AG08396 (cell line): ENCODE results near the gene ST3GAL2.

ENCODE experiments used
- DNase-seq: peaks from one replicate; pipeline ENCODE4 v3.0.0; 2012; ENCODE audit warnings: low spot score, mixed read lengths

Gene ST3GAL2

DNA sequence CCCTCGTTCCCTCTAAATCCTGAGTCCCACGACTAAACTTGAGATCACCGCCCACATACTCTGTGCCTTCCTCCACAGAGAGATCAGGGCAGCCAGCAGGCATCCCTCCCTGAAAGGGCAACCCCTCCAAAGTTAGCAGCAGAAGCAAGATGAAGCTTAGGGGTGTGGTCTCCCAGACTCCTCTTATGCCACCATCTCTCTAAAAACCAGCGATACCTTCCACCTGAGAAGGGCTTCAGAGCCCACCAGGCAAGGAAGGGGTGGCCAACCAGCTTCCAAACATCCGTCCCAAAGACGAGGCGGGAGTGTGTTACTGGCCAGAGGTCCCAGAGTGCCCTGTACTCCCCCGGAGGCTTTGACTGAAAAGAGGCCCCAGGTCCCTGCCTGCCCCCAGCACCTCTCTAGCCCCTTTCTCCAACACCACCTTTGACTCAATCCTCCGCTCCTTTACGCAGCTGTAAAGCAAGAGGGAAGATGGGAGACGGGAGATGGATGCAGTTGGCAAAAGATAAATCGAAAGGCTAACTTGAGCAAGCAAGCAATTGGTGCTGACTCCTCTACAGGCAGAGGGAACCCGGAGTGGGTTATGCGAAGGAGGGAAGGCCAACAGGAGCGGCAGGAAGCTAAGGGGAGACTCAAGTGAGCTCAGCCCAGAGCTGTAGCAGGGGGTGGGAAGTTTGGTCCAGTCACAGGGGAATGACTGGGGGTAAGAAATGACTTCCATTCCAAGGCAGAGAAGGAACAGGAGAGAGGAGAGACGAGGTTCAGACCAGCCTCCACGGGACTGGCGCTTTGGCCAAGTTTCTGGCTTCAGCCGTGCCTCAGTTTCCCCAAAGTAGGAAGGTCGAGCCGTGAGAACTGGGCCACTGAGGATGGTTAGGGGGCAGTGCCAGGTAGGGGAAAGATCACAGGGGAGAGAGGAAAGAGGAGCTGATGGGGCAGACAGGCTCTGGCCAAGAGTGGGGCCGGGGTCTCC is 1.0 kb downstream of the ST3GAL2 start:
- DNase-seq = peak; percentile 60

DNA sequence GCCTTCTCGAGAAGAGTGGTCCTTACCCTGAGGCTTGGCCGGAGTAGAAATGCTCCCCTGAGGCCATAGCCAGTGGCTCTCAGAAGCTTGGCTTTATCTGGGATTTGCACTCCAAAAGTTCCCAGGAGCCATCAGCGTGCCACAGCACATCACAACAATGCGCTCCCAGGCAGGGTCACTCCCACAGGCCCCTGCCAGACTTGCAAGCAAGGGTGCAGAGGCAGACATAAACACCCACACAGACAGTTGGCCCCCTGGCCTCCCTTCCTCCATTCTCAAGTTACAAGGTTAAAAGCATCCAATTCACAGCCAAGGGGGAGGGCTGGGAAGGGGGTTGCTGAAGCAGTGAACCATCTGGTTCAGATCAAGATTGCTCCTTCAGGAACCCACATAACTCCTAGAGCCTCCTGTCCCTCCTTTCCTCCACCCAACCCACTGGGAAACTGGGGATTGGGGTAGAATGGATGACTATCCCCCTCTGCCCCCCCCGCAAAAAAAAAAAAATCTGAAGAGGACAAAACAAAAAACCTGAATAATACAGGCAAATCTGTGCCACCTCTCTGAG is 1.8 kb downstream of the ST3GAL2 start:
- DNase-seq = peak; percentile 67

- no peak for DNase-seq
These were observed 4.2 kb downstream of the ST3GAL2 start for GRCh38 chr16:70434484-70435260.

- DNase-seq = no peak
These were observed 5.3 kb downstream of the ST3GAL2 start for GRCh38 chr16:70433458-70434103.

- DNase-seq = no peak
These were observed 6.0 kb downstream of the ST3GAL2 start for GRCh38 chr16:70432723-70433457.

- DNase-seq = no peak
These were observed 6.6 kb downstream of the ST3GAL2 start for GRCh38 chr16:70432356-70432722.

- no peak for DNase-seq
These were observed 8.0 kb downstream of the ST3GAL2 start for GRCh38 chr16:70430667-70431536.

DNA sequence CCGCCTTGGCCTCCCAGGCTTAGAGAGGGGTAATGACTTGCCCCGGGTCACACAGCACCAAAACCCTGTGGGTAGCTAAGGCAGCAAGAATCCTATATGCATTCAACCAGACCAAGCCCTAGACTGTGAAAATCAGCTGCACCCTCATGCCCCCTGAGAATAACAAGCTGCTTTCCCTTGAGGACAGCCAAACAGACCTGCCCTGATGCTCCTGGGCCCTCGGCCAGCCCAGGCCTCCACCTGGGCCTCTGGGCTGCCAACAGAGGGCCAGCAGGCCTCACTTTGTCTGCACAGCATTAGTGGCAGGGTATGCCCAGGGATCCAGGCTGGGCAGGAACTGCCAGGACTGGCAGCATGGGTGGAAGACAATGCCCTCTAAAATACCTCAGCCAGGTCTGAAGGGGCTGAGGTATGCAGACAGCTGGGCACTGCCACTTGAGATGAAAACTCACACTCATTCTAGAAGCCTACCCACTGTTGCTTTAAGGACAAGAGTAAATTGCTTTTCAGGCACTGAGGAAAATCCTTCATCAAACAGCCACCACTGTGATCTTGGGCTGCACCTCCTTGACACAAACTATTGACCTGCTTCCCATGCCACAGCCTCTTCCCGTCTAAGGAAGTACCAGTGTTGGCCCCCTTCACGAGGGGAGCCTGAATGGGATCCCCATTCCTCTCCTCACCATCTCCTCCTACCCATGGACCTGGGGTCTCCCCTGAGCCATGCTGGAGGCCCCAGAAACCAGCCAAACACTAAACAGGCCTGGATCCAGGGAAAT is 8.8 kb downstream of the ST3GAL2 start:
- DNase-seq = no peak

DNA sequence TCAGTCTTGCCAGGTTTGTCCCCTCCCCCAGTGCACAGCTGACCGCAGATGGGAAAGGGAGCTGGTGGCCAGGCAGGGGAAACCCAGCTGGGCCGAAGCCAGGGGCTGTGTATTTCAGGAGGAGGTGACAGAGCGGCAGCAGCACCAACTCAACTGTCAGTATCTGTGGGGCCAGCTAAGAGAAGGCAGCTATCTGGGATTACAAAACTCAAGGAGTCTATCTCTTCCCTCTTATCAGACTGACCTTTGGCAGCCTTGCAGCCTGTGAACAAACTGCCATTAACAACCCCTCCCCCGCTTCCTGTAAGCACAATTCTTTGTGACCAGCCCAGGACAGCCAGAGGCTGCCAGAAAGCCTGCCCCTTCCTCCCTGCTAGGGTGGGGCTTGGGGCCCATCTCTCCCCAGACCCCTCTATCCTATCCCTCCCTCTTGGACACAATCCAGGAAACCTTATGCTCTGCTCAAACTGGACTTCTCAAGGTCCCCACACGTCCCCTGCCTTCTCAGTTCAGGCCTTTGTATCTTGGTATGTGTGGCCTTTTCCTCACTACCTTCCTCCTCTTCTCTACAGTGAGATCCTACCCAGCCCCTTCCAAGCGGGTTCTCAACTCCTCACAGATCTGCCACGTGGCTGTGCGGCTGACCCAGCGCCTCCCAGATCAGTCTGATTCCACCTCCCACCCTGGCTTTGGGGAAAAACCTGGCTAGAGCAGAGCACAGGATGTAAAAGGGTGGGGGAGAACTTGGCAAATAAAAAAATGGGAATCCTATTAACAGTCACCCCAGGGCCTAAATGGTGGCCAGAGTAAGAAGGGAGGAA is 10.5 kb downstream of the ST3GAL2 start:
- peak; percentile 93 for DNase-seq

DNA sequence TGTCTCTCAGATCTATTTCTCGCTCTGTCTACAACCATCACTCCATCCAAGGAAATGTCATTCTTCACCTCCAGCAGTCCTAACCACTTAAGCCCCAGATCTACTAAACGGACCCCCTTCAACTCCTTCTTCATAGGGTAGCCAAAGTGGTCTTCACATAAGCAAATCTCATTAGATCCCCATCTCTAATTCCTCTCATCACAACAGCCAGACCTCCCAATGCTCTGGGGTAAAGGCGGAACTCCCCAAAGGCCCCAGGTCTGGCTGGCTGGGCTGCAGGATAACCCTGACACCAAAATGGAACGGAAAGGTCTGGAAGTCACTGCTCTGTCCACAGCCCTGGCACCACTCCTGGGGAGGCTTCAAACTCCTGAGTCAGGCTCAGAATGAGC is 11.1 kb downstream of the ST3GAL2 start:
- DNase-seq = no peak

DNA sequence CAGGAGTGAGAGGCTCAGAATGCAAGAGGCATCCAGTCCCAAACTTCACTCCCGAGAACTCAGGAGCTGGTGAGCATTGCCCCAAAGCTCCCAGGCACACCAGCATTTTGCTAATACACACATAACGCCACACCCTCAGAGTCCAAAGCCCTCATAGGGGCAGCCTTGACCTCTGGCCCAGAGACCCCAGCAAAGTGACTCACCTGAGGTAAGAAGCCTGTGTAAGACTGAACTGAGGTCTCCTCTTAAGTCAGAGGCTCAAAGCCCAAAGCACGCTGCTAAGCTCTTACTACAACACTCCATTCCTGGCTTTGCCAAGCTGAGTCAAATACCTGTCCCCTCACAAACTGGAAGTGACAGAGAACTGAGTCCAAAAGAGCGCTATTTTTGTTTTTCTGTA is 16.4 kb downstream of the ST3GAL2 start:
- DNase-seq = no peak

DNA sequence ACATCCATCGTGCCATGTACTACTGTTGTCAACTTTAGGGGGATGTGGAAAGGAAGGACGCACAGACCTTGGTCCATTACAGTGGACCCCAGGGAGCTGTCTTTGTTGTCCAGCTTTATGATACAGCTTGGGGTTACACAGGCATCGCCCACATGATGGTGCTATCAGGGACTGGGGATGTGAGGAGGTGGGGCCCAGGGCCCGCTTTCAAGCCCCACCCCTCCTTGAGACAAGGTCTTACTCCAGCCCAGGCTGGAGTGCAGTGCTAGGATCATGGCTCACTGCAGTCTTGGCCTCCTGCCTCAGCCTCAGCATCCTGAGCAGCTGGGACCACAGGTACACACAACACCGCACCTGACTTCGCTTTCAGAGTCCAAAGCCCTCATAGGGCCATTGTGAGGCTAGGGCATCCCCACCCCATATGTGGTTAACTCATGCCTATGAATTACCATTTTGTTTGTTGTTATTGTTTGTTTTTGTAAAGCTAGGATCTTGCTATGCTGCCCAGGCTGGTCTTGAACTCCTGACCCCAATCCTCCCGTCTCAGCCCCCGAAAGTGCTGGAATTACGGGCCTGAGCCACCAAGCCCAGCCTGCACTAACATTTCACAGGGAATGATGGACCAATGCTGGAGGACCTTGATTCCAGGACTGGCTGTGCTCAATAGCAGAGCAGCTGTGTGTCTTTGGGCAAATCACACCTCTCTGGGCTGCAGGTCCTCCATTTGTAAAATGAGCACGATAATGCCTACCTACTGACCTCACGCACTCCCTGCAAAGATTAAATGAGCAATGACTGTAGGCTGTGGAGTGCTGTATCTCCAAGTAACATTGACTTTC is 17.2 kb downstream of the ST3GAL2 start:
- no peak for DNase-seq

DNA sequence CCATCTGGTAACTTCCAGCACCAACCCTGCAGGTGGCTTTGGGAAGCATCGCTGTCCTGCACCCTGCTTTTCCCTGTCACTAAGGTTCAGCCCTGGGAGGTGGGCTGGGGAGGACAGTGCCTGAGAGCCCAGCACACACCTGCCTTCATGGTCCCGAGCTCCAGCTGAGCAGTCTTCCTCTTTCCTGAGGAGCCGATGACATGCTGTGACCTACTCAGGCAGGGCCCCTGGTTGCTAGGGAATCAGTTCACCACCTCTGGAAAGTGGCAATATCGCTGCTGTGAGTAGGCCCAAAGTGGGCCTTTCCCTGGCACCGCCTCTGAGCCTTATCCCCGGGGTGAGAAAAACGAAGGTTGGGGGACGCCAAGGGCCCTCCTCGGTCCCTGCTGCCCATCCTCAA is 17.9 kb downstream of the ST3GAL2 start:
- no peak for DNase-seq

- DNase-seq = no peak
These were observed 19.2 kb downstream of the ST3GAL2 start for GRCh38 chr16:70419384-70420327.

DNA sequence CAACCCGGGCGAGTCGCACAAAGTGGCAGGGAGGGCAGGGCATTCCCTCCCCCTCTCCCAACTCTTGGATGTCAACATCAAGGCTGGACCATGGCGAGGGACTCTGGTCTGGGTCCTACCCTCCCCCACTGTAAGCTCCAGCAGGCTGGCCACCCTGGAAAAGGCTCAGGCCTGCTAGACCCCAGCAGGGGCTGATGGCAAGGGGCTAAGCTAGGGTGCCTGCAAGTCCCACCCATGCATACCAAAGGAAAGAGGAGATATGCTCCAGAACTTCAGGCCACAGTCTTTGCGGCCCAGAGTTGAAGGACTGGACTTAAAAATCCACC is 19.9 kb downstream of the ST3GAL2 start:
- no peak for DNase-seq

- DNase-seq = no peak
These were observed 20.5 kb downstream of the ST3GAL2 start for GRCh38 chr16:70418274-70418992.
